GM19025 (cell line): ENCODE results near the gene SPSB2.

Experiments
- ATAC-seq: cut with Tn5 transposase; IDR thresholded peaks from one replicate; pipeline ENCODE4 v1.9.1; 2021; ENCODE audit warnings: mild to moderate bottlenecking, low read depth, moderate library complexity; ENCODE audit not compliant: unreplicated experiment

The SPSB2 gene

DNA sequence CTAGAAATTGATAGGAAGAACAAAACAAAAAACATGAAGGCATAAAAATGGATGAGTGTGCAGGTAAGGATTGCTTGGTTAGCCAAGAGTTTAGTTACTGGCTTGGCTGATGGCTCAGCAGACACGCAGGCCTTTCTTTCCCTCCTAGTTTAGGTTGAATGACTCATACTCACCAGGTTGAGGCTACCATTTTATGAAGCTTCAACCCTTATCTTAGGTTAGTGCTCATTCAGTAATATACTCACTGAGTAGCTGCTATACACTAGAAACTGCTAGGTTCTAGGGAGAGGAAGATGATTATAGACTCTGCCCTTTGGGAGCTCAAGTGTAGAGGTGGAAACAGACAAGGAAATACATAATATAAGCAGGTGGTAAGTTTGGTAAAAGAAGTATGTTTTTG is 38.8 kb downstream of the SPSB2 start:
- ATAC-seq, result no peak

DNA sequence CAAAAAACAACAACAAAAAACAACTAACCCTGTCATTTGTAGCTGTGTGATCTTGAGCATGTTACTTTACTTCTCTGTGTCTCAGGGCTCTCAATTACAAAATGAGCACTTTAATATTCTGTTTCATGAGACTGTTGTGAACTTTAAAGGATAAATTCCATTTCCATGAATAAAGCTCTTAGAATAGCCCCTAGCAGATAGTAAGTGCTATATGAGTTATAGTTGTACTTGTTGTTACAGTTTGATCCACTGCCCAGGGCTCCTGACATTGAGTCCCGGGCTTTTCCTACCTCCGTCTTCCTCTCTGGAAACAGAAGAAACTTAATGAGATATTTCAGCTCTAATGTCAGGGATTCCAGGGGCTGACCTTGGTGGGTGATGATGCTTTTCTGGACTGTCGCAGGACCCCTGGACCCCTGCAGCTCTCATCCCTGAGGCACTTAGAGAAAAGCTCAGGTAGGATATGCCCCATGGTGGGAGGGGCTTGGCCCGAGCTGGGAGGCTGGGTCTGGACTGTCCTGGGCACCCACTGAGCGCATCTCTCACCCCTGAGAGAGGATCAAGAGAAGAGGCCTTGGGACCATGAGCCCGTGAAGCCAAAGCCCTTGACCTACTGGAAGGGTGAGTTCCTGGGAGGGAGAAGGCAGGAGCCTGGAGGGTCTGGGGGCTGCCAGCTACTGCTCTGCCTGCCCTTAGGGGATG is 39.8 kb downstream of the SPSB2 start:
- ATAC-seq, result no peak

DNA sequence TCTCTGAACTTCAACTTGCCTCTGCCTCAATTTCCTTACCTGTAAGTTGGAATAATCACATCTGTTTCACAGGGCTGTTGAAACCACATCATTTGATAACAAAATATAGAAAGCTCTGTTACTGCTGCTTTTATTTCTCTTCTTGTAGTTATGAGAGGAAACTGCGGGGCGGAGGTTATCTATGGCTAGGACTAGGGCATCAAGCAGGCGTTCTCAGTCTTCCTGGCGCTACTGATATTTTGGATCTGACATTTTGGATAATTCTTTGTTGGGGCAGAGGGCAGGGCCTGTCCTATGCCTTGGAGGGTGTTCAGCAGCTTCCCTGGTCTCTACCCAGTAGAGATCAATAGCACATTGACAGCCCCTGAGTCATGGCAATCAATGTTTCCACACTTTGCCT is 41.0 kb downstream of the SPSB2 start:
- ATAC-seq, result no peak

DNA sequence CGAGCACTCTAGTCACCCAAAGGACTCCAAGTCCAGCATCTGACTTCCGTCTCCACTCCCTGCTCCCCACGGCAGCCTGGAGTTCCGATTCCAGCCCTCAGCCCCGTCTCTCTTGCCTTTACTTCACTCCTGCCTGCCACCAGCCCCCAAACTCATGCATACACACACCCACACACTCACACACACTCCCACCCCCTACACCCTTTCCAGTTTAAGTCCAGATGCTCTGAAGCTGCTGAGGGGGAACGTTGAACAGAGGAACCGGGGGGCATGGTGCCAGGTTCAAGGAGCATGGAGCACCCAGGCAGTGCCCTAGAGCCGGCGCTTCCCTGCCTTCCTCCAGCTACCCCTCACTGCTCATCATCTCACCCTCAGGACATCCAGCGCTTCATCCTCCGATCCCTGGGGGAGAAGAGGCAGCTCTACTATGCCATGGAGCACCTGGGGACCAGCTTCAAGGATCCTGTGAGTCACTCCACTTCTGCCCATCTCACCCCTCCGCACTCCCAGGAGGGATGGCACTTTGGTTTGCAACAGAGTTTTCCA is 41.6 kb downstream of the SPSB2 start:
- ATAC-seq, result no peak

DNA sequence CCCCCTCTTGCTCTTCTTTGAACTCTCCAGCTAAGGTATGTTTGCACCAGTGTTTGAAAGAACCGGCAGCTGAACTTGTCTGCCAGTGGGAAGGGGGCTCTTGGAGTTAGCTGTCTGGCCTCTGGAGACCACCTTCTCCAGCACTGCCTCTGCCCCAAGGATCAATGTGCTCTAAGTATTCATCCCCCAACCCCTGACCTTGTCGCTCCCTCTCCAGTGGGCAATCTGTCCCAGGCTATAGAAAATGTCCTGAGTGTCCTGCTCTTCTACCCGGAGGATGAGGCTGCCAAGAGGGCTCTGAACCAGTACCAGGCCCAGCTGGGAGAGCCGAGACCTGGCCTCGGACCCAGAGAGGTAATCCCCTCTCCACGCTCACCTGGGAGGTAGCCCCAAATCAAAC is 42.1 kb downstream of the SPSB2 start:
- no peak for ATAC-seq

DNA sequence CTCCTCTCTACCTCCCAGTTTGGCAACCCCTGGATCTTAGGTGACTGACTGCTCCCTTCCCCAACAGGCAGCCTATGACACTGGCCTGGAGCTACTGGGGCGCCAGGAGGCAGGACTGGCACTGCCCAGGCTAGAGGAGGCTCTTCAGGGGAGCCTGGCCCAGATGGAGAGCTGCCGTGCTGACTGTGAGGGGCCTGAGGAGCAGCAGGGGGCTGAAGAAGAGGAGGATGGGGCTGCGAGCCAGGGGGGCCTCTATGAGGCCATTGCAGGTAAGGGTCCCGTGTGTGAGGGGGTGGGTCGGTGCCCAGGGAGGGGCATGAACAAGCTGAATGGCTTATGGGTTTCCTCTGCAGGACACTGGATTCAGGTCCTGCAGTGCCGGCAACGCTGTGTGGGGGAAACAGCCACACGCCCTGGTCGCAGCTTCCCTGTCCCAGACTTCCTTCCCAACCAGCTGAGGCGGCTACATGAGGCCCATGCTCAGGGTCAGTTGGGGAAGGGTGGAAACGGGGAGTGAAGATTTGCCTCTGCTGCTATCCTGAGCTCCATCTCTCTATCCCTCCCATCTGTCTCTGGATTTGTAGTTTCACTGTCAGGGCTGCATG is 42.7 kb downstream of the SPSB2 start:
- no peak for ATAC-seq

DNA sequence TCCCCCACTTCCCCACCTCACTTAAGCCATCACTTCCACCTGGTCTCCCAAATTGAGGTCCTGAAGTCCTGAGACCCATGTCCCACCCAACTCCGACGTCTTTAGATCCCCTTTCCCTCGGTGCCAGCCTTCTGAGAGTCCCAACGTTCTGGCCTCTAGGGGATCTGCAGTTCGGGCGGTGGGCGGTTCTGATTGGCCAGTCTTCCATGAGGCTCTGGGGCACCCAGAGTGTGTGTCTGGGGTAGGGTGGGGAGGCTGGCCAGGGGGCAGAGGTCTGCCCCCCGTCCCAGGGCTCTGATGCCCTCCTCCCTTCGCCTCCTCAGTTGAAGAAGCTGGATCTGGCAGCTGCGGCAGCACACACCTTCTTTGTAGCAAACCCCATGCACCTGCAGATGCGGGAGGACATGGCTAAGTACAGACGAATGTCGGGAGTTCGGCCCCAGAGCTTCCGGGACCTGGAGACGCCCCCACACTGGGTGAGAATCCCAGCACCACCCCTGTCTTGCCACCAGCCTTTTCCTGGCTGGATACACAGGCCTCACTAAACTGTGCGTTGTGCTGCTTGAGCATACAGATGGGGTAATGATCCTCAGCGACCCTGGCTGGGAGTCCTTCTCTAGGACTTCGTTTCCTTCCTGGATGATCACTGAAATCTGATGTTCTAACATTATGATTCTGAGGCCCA is 43.4 kb downstream of the SPSB2 start:
- no peak for ATAC-seq

DNA sequence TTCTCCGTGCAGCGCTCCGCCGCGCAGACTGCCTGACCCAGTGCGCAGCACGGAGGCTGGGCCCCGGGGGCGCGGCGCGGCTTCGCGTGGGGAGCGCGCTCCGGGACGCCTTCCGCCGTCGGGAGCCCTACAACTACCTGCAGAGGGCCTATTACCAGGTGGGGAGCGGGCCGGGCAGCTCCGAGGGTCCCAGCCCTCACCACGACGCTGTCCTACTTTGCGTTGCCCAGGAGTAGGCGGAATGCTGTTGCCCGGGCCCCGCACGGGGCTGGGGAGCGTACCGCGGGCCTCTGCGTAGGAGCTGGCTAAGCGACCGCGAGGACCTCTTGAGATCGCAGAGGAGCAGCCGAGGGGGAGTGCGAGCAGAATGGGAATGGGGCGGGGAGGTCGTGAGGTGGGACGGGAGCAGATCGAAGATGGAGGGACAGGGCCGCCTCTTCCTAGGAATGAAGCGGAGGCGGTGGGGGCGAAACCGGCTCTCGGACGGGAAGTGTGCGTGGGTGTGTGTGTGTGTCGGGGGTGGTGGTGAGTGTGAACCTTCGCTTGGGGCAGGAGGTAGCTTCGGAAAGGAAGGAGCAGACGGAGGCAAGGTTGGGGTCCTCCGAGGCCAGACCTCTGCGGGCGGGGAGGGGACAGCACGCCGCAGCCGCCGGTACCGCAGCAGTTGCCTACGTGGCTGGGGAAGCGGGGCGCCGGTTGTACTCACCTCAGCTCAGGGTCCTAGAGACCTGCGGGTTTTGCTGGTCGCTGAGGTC is 44.1 kb downstream of the SPSB2 start:
- ATAC-seq, result no peak

DNA sequence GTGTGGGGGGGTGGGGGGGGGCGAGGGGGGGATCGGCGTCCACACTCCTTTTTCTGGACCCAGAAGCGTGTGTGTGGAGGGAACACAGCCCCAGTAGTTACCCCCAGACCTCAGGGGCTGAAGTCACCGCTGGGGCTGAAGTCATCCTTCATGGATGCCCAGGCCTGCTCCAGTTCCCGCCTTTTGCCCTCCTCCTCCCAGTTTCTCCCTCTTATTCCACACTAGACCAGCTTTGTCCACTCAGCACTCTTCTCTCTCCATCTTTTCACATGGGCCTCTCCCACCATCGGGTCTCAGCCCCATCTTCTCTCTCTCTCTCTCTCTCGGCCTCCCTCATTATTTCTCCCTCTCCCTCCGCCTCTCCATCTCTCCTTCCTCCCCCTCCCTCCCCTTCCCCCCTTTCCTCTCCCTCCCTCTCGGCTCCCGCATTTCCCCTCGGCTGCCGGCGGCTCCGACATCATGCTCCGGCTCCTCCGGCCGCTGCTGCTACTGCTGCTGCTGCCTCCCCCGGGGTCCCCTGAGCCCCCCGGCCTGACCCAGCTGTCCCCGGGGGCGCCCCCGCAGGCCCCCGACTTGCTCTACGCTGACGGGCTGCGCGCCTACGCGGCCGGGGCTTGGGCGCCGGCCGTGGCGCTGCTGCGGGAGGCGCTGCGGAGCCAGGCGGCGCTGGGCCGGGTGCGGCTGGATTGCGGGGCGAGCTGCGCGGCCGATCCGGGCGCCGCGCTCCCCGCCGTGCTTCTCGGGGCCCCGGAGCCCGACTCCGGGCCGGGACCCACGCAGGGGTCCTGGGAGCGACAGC is 44.9 kb downstream of the SPSB2 start, which contains the start of gene P3H3:
Gene P3H3, plus strand, starts transcription at position 426 of the 799 bp plus-strand sequence. Its CDS starts 34 bp downstream, at position 460.
- ATAC-seq, result no peak

DNA sequence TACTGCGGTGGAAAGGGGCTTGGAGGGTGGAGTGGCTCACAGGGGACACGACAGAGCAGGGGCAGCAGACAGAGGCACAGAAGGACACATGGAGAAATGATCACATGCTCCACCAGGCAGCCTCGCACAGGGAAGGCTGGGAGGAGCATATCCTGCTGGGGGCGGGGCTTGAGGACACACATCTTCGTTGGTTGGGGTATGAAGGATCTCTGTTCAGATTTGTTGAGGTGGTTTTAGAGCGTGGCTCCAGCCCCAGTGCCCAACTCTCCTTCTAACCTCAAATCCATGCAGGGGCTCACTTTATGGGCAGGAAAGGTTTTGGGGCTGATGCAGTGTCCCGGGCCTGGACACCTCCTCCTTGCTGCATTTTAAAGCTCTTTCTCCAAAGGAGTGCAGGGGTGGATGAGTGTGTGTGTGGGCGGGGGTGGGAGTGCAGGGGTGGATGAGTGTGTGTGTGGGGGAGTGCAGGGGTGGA is 45.6 kb downstream of the SPSB2 start:
- ATAC-seq, result no peak

DNA sequence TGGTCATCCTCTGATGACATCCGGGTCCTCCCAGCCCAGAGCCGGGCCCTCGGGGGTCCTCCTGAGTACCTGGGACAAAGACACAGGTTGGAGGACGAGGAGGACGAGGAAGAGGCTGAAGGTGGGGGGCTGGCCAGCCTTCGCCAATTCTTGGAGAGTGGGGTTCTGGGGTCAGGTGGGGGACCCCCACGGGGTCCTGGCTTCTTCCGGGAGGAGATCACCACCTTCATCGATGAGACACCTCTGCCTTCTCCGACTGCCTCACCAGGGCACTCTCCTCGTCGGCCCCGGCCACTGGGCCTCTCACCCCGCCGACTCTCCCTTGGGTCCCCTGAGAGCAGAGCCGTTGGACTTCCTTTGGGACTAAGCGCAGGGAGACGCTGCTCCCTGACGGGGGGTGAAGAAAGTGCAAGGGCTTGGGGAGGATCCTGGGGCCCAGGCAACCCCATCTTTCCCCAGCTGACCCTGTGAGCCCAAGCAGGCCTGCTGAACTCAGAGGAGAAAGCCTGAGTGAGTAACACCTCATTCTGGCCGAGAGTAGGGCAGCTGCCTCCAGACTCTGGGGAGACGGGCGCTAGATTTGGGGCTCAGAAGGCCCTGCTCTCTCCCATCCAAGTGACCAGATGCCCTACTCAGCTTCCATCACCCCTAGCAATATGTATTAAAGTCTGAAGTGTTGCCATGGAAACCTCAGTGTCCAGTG is 46.2 kb downstream of the SPSB2 start:
- ATAC-seq, result no peak

DNA sequence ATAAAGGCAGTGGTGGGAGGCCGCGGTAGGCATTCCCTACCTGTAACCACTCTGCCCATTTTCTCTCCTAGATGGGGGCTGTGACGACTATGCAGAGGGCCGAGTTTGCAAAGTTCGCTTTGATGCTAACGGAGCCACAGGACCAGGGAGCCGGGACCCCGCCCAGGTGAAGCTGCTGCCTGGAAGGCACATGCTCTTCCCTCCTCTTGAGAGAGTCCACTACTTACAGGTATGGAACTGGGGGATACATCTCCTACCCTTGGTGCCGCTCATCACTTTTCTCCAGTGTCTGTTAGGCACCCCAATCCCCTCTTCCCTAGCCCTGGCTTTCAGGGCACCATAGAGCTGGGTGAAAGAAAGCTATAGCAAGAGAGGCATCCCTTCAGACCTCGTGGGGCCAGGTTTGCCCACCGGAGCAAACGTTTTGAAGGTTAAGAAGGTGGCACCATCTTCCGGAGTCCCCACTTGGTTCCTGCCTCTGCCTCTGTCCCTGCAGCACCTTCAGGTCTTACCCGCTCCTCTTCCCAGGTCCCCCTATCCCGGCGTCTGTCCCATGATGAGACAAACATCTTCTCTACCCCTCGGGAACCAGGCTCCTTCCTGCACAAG is 46.9 kb downstream of the SPSB2 start:
- no peak for ATAC-seq

DNA sequence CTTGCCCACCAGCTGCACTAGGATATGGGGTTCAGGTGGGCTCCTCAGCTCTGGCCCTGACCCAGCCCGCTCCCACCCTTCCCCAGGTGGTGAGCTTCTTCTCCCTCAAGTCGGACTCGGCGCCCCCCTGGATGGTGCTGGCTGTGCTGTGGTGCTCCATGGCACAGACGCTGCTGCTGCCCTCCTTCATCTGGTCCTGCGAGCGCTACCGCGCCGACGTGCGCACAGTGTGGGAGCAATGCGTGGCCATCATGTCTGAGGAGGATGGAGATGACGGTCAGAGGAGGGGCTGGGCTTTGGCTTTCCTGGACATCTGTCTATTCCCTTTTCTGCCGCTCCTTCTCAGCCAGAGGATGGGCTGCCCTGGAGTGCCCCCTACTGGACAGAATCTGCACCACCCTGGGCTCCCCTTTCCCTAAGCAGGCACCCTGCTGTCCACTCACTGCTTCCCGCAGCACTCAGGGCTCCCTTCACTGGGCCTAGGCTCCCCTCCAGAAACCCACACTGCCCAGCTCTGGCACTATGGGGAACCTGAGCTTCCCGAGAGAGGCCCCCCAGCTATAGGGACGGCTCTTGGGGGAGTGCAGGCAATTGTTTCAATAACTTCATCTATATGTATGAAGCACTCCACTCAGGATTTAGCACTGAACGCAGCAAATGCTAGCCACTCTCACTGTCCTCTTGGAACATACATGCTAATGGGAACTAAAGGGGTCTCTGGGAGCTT is 47.5 kb downstream of the SPSB2 start:
- ATAC-seq, result no peak

DNA sequence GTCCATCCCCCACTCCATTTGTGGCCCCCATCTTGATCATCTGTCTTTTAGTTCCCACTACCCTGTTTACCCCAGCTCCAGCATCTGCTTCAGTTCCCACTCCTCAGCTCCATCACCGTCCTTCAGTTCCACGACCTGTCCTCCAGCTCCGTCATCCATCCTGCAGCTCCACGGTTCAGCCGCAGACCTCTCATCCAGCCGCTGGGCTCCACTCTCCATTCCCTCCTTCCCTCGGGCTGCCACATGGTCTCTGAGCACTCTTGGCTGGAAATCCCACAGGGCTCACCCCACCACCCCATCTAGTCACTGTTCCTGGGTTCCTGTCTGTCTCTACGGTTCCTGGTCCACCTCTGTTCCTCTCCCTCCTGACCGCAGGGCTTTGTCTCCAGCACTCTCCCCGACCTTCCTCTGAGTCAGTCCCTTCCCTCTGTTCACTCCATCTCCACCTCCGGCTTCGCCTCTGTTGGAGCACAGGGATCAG is 48.2 kb downstream of the SPSB2 start:
- no peak for ATAC-seq

DNA sequence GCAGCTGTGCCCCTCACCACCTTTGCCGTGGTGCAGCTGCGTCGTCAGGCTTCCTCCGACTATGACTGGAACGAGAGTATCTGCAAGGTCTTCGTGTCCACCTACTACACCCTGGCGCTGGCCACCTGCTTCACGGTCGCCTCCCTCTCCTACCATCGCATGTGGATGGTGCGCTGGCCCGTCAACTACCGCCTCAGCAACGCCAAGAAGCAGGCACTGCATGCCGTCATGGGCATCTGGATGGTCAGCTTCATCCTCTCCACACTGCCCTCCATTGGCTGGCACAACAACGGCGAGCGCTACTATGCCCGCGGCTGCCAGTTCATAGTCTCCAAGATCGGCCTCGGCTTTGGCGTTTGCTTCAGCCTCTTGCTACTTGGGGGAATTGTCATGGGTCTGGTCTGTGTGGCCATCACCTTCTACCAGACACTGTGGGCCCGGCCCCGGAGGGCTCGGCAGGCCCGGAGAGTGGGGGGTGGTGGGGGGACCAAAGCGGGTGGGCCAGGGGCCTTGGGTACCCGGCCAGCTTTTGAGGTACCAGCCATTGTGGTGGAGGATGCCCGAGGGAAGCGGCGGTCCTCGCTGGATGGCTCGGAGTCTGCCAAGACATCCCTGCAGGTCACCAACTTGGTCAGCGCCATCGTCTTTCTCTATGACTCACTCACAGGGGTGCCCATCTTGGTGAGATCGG is 48.9 kb downstream of the SPSB2 start:
- no peak for ATAC-seq

DNA sequence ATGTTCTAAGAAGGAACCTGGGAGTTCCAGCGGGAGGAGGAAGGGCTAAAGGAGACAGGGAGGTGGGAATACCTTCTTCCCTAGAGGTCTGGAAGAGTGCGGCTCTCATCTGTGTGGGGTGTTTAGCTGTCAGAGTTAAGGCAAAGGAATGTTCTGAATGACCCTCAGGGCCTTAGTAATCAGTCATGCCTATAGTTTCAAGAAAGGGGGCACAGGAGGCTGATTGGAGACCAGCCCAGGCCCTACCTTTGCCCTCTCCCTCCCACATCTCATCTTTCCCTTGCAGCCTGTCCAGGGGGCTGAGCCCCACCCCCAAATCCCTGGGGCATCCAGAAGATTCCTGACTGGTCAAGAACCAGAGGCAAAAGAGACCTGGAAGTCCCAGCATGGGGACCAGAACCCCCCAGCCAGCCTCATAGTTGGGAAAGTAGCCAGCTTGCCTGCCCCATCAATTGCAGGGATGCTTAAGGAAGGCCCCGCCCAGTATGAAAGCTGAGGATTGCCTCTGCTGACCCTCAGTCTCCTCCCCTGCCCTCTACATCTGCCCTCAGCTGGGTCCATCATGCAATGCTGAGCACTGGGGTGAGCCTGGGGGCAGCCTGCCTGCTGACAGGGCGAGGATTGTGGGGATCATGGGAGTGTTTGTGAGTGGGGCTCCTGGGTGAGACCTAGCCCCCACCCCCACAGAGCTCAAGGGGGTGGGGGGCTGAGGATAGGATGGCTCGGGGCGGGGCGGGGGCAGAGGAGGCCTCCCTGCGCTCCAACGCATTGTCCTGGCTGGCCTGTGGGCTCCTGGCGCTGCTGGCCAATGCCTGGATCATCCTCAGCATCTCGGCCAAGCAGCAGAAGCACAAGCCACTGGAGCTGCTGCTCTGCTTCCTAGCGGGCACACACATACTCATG is 49.7 kb downstream of the SPSB2 start:
- ATAC-seq, result no peak
